GM19395 (cell line): ENCODE measurements around the gene FHIT.

Source experiments
- ATAC-seq: cut with Tn5 transposase; IDR thresholded peaks from one replicate; pipeline ENCODE4 v1.9.1; 2021; ENCODE audit warnings: mild to moderate bottlenecking, moderate library complexity; ENCODE audit not compliant: unreplicated experiment

FHIT gene

DNA sequence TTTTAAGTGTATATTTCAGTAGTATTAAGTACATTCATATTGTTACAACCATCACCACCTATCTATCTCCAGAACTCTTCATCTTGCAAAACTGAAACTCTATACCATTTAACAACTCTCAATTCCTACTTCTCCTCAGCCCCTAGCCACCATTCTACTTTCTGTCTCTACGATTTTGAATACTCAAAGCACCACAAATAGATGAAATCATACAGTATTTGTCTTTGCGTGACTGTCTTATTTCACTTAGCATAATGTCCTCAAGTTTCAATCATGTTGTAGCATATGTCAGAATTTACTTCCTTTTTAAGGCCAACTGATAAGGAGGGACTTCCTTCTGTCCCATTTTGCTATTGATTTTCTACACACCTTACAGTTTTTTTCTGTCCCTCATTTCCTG lies 593.3 kb downstream of the FHIT start:
- peak; percentile 99 for ATAC-seq

DNA sequence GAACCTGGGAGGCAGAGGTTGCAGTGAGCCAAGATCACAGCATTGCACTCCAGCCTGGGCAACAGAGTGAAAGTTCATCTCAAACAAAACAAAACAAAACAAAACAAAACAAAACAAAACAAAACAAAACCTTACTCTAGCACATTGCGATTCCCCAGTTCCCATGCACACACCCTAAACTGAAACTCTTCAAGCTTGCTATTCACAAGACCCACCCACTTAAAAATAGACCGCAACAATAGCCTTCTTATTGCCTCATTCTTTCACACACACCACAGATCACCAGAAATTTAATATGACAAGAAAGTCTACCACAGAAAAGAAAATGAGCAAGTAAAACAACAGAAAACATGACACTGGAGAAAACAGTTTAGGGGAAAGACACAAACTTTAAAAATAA lies 598.4 kb downstream of the FHIT start:
- ATAC-seq, result peak; percentile 73

DNA sequence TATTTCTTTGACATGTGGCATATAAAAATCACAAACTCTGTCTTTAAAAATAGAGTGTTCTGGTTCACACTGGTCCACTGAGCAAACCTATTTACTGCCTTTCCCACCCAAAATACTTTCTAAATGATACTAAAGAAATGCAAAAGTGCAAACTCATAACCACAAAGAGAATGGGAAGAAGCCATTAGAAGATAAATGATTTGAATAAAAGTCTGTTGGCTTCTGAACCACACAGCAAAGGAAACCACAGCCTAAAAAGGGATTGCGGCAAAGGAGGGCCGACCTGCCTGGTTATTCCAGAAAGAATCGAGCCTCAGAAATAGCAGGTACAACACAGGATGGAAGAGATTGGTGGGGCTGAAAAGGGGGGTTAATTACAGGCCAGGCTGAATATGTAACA lies 599.5 kb downstream of the FHIT start:
- no peak for ATAC-seq

DNA sequence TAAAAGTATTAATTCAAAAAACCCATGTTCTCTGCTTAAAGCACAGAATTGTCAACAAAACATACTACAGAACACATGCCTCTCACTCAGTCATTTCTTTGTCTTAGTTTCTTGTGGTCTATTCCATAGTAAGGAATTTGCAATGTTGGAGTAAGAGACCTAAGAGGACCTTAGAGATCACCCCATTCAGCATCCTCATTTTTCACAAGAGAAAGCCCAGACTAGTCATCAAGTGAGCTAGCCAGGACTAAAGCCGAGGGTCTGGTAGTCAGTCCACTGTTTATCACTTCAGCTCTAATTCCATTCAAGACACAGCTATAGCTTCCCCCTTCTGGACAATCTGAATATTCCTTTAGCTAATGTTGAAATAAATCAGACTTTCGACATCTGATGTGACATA lies 601.1 kb downstream of the FHIT start:
- no peak for ATAC-seq

DNA sequence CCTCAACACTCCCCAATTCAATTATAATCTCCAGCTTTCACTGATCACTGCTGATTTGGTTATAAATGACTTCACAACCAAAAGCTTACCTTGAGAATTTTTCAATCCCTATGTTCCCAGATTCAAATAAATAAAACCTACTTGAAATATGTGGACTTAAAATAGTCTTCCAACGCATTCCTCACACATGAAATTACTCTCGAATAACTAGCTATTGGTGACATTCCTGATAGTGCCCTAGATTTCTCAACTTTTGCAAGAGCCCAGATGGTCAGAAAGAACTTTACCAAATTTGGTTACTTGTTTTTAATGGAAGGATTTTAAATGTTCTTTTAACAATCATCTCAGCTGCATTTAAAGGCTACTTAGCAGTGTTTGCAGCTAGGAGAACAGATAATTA lies 605.5 kb downstream of the FHIT start:
- no peak for ATAC-seq

DNA sequence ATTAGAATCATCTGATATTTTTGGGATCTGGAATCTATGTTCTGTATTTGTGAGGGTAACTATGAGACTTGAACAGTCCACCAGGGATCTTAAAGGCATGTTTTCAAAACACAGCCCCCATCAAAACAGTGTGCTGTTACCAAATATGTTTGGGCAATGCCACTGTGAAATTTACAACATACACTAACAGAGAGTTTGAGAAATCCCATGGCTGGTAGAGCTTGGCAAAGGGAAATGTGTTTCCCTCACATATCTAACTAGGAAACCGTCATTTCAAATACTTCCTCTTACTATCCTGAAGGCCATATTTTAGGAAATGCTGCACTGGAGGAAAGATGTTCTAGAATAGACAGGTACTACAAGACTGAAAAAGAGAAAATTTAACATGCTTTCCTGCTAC lies 607.4 kb downstream of the FHIT start:
- no peak for ATAC-seq

DNA sequence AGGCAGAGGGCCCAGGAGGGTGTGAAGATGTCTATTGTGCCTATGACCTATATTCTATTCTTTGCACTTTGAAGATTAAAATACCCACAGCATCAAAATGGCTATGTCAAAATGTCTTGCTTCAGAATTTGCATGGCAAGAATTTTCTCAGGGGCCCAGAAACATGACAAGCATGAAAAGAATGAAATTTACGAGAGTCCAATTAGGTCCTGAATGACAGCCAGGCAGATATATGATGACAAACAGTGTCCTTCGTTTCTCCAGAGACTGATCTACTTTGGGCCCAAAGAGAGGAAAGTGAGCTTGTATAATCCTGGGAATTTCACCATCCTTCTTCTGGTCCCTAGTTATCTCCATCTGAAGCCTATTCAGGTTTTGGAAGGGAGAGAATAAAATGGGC lies 609.9 kb downstream of the FHIT start:
- ATAC-seq, result no peak

DNA sequence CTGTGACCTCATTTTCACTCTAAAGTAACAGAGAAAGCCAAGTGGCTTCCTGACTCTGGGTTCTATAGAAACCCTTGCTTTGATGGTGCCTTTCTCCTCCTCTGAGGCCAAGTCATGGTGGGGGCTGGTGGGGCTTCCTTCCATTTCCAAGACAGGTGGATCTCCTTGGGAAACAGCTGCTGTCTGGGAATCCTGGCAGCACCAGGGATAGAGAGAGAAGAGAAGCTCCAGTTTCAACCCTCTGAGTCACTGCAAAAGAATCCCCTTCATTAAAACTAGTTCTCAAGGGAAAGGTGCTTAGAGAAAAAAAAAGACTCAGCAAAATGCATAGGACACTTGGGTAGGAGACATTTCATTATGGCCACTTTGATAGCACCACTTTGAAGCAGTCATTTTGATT lies 614.4 kb downstream of the FHIT start:
- no peak for ATAC-seq

DNA sequence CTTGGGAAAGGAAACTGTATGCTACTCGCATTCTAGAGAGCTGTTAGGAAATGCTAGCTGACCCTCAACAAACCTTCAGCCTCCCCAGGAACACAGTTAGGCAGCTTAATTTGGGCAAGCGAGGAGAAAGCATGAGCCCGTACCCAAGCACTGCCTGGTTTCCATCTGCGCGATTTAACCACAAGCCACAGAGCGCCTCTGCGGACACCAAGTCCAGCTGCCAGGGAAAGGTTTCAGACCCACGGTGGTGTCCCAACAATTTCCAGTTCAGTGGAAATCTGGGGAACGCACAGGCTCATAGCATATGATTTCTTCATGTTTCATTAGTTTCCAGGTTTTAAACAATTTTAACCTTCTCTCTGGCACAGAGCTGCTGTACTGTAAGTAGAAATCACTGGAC lies 617.6 kb downstream of the FHIT start:
- ATAC-seq, result no peak

DNA sequence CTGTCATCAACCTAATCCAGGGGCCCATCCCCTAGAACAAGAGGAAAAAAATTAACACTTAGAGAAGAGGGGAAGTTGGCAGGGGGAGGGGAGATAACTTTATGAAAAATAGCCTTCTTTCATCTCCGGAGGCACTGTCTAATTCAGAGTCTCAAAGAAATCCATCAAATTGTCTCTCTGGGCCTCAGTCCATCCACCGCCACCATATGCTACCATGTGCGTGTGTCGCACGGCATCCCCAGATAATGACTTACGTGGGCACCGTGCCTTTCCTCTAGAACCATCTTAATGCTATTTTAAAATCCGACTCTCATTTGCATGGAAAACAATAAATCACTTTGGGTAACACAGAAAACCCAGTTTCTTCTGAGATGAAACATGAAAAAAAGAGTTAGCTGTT lies 619.7 kb downstream of the FHIT start:
- no peak for ATAC-seq

DNA sequence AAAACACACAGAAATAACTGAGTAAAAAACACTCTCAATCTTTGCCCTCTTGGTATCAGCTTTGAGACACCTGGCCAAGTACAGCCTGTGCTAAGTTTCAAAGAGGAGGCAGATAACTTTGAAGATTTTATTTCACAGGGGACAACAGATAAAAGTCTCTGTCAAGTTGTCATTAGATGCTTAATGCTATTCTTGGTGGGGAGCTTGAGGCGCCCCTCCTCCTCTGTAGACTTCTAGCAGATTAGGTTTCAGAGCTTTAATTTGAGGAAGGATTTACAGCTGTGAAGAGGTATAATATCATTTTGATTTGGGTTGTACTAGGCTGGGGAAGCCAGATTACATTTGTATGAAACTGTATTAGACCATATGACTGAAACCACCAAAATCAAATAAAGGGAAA lies 620.3 kb downstream of the FHIT start:
- ATAC-seq, result no peak

DNA sequence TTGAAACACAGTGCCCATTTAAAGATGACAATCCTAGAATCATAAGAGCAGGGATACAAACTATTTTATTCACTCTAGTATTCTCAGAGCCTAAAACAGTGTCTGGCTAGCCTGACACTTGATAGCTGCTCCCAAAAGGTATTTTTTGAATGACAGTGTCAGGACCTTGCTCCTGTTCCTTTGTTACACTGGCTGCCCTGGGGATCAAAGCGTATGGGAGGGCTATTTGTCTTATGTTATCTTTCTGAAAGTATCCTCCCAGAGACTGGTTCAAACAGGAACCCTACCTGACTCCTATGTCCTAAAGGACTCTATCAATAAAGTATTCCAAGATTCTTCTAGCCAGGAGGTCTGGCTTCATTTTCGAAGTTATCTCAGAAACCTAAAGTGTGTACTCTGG lies 621.4 kb downstream of the FHIT start:
- no peak for ATAC-seq

DNA sequence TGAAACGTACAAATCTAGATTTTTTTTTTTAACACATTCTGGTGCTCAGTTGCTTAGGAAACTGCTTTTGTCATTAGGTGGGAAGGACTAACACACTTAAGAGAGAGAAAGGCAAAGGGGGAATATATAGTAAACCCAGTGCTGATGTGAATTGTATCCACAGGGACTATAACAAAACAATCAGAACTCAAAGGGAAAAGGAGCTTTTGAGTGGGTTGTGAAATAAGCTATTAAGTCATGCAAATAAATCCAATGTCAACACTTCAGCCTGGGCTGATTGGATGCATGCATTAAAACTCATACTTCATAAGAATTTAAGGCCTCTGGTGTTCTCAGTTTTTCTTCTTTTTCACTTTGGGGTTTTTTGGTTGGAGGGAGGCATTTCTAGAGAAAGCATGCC lies 628.9 kb downstream of the FHIT start:
- ATAC-seq, result no peak

DNA sequence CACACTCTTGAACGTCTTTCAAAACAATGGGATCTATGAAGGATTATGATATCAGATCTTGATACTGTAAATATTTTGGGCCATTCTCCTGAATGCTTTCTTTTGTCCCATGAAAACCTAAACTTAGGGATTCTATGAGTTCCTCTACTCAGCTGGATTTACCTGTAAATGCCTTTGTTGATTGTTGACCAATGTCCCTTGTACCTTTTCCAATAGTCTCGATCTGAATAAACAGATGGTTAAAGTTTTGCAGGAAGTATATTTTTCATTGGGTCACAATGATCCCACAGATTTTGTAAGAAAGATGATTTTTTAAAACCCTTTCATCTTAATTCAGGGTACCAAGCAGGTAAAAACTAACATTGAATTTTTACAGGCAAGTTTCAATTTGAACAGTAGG lies 634.1 kb downstream of the FHIT start:
- no peak for ATAC-seq

DNA sequence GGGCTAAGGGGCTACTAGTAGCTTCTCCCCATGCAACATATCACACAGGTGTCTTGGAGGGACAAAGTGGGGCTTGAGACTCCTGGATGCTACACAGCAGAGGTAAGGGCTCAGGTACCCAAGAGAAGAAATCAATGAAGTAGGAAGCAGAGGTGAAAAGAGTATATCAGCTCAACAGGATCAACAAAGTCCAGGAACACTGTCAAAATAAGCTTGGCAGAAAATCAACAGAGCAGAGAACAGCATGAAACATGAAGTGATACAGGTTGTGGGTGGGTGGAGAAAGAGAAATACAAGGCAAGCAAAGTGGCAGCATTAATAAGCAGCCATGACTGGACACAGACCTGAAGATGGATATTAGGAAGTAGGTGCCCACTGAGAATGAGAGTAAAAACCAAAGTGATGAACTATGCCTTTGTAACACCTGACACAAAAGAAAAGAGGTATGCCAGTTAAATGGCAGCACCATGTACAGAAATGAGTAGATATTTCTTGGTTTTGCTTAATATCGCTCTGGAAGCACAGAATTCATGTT lies 637.4 kb downstream of the FHIT start:
- no peak for ATAC-seq

DNA sequence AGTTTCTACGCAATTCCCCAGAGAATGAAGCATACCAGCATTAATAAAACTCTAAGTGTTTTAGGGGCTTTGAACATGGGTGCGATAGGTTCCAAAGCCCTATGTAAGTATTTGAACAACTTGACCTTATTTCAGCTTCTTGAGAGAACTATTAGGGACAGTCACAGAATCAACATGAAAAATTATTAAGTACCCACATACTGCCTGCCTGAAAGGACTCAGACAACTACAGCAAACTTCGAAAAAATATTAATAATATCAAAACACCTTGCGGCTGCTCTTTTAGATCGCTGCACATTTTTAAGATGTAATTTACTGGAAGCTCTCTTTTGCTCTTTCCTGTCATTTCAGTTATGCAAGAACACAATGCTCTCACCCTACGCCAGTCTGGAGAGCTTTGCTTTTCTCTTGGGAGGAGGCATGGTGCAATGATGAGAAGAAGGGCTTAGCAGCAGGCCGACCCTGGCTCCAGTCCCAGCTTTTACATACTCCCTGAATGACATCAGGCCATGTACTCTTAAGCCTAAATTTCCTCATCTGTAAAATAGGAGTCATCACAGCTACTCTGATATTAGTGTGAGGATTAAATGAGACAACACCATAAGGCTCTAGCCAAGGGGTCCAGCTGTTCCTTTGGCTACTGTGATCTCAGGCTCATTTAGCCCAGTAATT lies 640.7 kb downstream of the FHIT start:
- ATAC-seq, result no peak

DNA sequence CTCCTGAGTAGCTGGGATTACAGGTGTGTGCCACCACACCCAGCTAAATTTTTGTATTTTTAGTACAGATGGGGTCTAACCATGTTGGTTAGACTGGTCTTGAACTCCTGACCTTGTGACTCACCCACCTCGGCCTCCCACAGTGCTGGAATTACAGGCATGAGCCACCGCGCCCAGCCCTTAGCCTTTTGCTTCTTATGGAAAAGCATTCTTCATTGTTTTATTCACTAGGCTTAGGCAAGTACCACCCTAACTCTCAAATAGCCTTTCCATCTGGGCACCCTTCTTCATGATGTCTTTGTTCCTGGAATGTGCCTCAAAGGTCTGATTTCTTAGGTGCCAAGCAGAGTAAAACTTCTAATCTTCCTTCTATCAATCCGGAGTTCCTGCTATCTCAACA lies 641.8 kb downstream of the FHIT start:
- ATAC-seq, result no peak

DNA sequence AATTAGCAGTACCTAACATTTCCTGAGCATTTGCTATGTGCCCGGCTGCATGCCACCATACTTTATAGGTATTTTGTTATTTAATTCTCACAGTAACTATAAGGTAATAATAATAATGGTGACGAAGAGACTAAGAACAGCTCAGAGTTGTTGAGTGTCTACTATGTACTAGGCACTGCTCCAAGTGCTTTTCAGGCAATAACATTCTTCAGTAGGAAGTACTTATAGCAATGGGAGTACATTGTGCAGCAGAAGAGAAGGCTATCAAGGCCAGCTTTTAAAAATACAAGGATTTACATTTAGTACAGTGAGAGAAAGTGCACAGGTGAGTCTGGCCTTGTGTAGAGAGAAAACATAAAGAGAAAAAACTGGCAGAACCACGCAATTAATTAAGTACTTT lies 647.4 kb downstream of the FHIT start:
- ATAC-seq, result no peak

DNA sequence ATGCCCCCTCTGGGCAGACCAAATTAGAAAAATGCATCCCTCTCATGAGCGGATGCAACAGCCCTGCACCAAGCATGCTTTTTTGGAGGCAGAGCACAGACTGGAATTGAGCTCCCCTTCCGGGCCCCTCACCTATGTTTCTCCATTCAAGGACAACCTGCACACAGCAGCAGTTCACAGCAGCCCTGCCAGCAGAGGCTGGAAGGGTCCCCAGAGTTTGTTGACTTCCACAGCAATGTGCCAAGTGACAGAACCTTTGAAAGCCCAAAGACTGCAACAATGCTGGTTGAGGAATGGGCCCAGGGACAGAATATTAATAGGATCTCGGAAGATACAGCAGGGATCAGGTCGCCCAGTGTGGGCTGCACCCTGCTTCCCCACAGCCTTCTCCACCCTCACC lies 650.4 kb downstream of the FHIT start:
- no peak for ATAC-seq

DNA sequence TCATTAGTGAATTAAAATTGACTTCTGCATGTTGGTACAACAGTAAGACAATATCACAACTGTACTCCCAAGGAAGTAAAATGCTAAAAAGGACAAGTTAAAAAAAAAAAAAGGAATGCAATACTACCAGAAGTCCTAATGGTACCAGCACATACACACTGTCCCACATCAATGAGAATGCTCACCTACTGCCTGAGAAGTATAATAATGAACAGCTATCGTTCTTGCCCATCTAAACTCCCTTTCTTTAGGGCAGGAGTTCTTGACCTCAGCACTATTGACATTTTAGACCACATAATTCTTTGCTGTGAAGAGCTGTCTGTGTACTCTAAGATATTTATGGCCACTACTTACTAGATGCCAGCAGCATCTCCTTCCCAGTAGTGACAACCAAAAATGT lies 651.7 kb downstream of the FHIT start:
- ATAC-seq, result no peak

DNA sequence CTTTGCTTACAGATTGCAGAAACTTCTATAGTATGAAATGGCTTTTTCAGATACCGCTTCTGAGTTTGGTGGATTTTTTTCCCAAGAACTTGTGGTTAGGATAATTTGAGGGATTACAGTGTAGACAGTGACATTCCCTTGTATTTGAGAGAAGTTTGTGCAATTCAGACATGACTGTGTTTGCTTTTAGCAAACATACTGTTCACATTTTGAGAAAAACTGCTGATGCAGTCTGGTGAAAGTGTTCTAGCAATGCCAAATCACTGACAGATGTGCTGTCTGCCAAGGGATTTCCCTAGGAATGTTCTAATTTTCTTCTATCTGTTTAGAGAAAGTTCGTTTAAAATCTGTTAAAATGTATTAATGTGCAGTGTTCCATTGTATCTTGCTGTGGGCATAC lies 652.6 kb downstream of the FHIT start:
- ATAC-seq, result no peak

DNA sequence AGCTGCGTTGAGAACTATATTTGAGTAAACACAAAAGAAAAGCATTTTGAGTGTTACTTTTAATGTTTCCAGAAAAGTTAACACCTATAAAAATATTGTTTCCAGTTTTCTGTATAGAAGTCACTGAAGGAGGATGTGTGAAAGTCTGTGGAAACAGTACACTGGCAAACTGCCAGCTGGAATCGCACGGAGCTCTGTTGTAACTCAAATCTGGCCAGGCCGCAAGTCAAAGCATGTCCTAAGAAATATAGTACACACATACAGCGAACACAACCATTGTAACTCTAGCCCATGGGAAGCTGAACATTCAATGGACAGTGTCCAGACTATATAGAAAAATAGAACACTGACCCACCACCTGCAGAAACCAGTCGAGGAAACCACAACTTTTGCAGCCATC lies 657.2 kb downstream of the FHIT start:
- no peak for ATAC-seq

DNA sequence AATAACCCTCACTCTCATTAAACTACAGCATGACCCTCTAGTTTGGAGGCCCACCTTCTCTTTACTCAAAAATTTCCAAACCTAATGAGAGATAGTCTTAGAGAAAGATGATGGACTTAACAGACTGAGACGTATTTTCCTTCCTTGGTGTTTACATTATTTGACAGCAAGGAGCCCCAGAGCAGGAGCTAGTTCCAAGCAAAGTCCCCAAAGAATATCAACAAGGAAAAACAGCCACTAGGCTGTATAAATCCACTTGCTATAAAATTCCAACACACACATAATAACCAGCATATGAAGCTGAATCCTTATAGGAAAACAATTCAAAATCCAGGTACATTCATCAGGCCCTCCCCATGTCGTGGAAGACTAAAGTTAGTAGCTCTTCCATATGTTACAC lies 660.0 kb downstream of the FHIT start:
- no peak for ATAC-seq
